ENCODE measurements around the gene RPP14. TPM values are rescaled to one million over a fixed set of nuclear protein-coding genes. Genes with fewer than 3 reads are reported as not detected.

The RPP14 gene
- total RNA-seq, 1 experiment from 2014 or later: 12.0 TPM

- no peak for DNase-seq (ENCODE audit: low spot score)
These were observed 14.2 kb upstream of the RPP14 start for GRCh38 chr3:58291671-58292338.

GRCh38 chr3:58292866-58293265 is 13.2 kb upstream of the RPP14 start:
- DNase-seq (ENCODE audit: low spot score): no peak

GRCh38 chr3:58293516-58293915 is 12.5 kb upstream of the RPP14 start:
- DNase-seq (ENCODE audit: low spot score): no peak

GRCh38 chr3:58296269-58296668 is 9.8 kb upstream of the RPP14 start:
- no peak for DNase-seq (ENCODE audit: low spot score)

GRCh38 chr3:58296843-58297242 is 9.2 kb upstream of the RPP14 start:
- DNase-seq (ENCODE audit: low spot score): no peak

GRCh38 chr3:58298190-58298589 is 7.9 kb upstream of the RPP14 start:
- no peak for DNase-seq (ENCODE audit: low spot score)

GRCh38 chr3:58299075-58299474 is 7.0 kb upstream of the RPP14 start:
- DNase-seq (ENCODE audit: low spot score): no peak

- no peak for DNase-seq (ENCODE audit: low spot score)
These were observed 6.1 kb upstream of the RPP14 start for GRCh38 chr3:58299839-58300516.

GRCh38 chr3:58307639-58308215 is 1.7 kb downstream of the RPP14 start:
- DNase-seq (ENCODE audit: low spot score): peak; percentile 23

- DNase-seq (ENCODE audit: low spot score): no peak
These were observed 2.7 kb downstream of the RPP14 start for GRCh38 chr3:58308728-58309127.

- DNase-seq (ENCODE audit: low spot score): no peak
These were observed 11.8 kb downstream of the RPP14 start for GRCh38 chr3:58317811-58318210.

- no peak for DNase-seq (ENCODE audit: low spot score)
These were observed 15.7 kb downstream of the RPP14 start for GRCh38 chr3:58321791-58322190.

GRCh38 chr3:58322793-58323192 is 16.7 kb downstream of the RPP14 start:
- DNase-seq (ENCODE audit: low spot score): no peak

GRCh38 chr3:58323529-58324390 is 17.7 kb downstream of the RPP14 start:
- no peak for DNase-seq (ENCODE audit: low spot score)

GRCh38 chr3:58324391-58325390 is 18.6 kb downstream of the RPP14 start:
- no peak for DNase-seq (ENCODE audit: low spot score)

GRCh38 chr3:58325525-58325992 is 19.5 kb downstream of the RPP14 start:
- no peak for DNase-seq (ENCODE audit: low spot score)

- DNase-seq (ENCODE audit: low spot score): no peak
These were observed 20.3 kb downstream of the RPP14 start for GRCh38 chr3:58326267-58326900.

- DNase-seq (ENCODE audit: low spot score): no peak
These were observed 23.3 kb downstream of the RPP14 start for GRCh38 chr3:58329150-58329921.

GRCh38 chr3:58329922-58330413 is 23.9 kb downstream of the RPP14 start:
- no peak for DNase-seq (ENCODE audit: low spot score)

Data from H4 (cell line).